Hepatocyte (in vitro differentiated cells): ENCODE results near the gene LAPTM5. TPM values are rescaled to one million over a fixed set of nuclear protein-coding genes. Genes with fewer than 3 reads are reported as not detected.

Experiments
- DNase-seq: peaks from one replicate; pipeline ENCODE4 v3.0.0-alpha.2; 2016; ENCODE audit warnings: low spot score
- H2AFZ ChIP-seq: fragments of 200-600 bp; sonication (generic); 2 replicates; pipeline ENCODE4 v1.6.0; 2016; ENCODE audit warnings: antibody characterized with exemption, mild to moderate bottlenecking
- H3K27ac ChIP-seq: fragments of 200-600 bp; sonication (generic); 2 replicates; pipeline ENCODE4 v1.5.1; 2016; ENCODE audit warnings: mild to moderate bottlenecking
- H3K27me3 ChIP-seq: fragments of 200-600 bp; sonication (generic); 2 replicates; pipeline ENCODE4 v1.6.1; 2016
- H3K36me3 ChIP-seq: fragments of 200-600 bp; sonication (generic); replicated peaks from 2 replicates; pipeline ENCODE4 v1.5.1; 2016; ENCODE audit warnings: low read depth; ENCODE audit not compliant: insufficient read depth
- H3K4me1 ChIP-seq: fragments of 200-600 bp; sonication (generic); 2 replicates; pipeline ENCODE4 v1.5.1; 2016; ENCODE audit warnings: mild to moderate bottlenecking, moderate library complexity; ENCODE audit not compliant: insufficient read depth
- H3K4me2 ChIP-seq: fragments of 200-600 bp; sonication (generic); 2 replicates; pipeline ENCODE4 v1.6.0; 2016
- H3K4me3 ChIP-seq: fragments of 200-600 bp; sonication (generic); 2 replicates; pipeline ENCODE4 v1.5.1; 2016; ENCODE audit warnings: mild to moderate bottlenecking
- H3K79me2 ChIP-seq: fragments of 200-600 bp; sonication (generic); 2 replicates; pipeline ENCODE4 v1.6.0; 2017; ENCODE audit warnings: mild to moderate bottlenecking
- H3K9me2 ChIP-seq: fragments of 200-600 bp; sonication (generic); replicated peaks from 2 replicates; pipeline ENCODE4 v1.6.0; 2017; ENCODE audit warnings: mild to moderate bottlenecking; ENCODE audit not compliant: insufficient read depth
- H3K9me3 ChIP-seq: fragments of 200-600 bp; sonication (generic); 2 replicates; pipeline ENCODE4 v1.5.1; 2016; ENCODE audit warnings: low read depth, mild to moderate bottlenecking
- H4K20me1 ChIP-seq: fragments of 200-600 bp; sonication (generic); 2 replicates; pipeline ENCODE4 v1.6.0; 2016; ENCODE audit warnings: mild to moderate bottlenecking; ENCODE audit not compliant: insufficient read depth, poor library complexity, severe bottlenecking
- EZH2 ChIP-seq: fragments of 200-600 bp; sonication (generic); IDR thresholded peaks from 2 replicates; pipeline ENCODE4 v1.6.1; 2016; ENCODE audit warnings: antibody characterized with exemption, mild to moderate bottlenecking, borderline replicate concordance
- EZH2phosphoT487 ChIP-seq: fragments of 200-600 bp; sonication (generic); IDR thresholded peaks from one replicate; pipeline ENCODE4 v1.6.1; 2018; ENCODE audit warnings: antibody characterized with exemption, mild to moderate bottlenecking, low read depth, moderate library complexity; ENCODE audit not compliant: unreplicated experiment, severe bottlenecking
- WGBS: methylation state at CpG from one replicate; pipeline ENCODE4 v1.1.6; 2016; ENCODE audit warnings: low lambda C conversion rate; ENCODE audit errors: missing lambda C conversion rate; 5-methylcytosine and 5-hydroxymethylcytosine counted together
- polyA plus RNA-seq: library from polyadenylated mRNA; unstranded; fragments of >200 nt; fragmentation: Nextera tagmentation; extraction: Ambion mirVana; gene quantifications from 2 replicates; pipeline ENCODE4 v1.2.1, GENCODE V29; 2016
- total RNA-seq: library from RNA; depleted of rRNA; stranded (reverse); fragments of >200 nt; gene quantifications from 2 replicates; pipeline ENCODE4 v1.2.3, GENCODE V29; 2014
- TF ChIP-seq, protein P1 (sequence below): fragments of 200-600 bp; sonication (generic); IDR thresholded peaks from 2 replicates; pipeline ENCODE4 v1.5.1; 2016; ENCODE audit warnings: antibody characterized with exemption, mild to moderate bottlenecking; ENCODE audit not compliant: poor library complexity

LAPTM5 gene
- total and polyA plus RNA-seq, 2 experiments from 2014 or later, result 2.6 to 3.2 TPM

DNA sequence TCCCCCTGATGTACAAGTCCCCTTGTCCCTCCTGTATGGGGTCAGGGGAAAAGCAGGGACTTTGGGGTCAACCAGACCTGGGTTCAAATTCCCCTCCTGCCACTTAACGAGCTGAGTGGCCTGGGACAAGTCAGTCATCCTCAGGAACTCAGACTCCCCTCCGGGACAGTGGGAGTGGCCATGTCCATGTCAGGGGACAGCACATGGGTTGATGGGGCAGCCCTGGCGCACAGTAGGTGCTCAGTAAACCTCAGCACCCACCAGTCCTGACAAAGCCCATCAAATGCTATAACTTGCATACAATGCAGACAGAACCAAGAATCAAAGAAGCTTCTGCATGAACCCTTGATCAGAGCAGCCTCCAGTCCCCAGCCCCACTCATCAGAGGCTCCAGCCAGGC, 64.2 kb downstream of the LAPTM5 start:
- Histone ChIP-seq H2AFZ (no peak overlapping the region), H4K20me1 (no peaks in the 10 kb centered on the region), H3K79me2 (no peaks in the 10 kb centered on the region), H3K4me3 (no peak overlapping the region), H3K27ac (no peak overlapping the region), H3K4me2 (no peak overlapping the region), H3K4me1 (peaks cover 4% of the 10 kb centered on the region), H3K27me3 (no peaks in the 10 kb centered on the region), H3K9me3 (no peaks in the 10 kb centered on the region), H3K36me3 (no peaks in the 10 kb centered on the region), H3K9me2 (no peaks in the 10 kb centered on the region)
- TF ChIP-seq, protein P1, sequence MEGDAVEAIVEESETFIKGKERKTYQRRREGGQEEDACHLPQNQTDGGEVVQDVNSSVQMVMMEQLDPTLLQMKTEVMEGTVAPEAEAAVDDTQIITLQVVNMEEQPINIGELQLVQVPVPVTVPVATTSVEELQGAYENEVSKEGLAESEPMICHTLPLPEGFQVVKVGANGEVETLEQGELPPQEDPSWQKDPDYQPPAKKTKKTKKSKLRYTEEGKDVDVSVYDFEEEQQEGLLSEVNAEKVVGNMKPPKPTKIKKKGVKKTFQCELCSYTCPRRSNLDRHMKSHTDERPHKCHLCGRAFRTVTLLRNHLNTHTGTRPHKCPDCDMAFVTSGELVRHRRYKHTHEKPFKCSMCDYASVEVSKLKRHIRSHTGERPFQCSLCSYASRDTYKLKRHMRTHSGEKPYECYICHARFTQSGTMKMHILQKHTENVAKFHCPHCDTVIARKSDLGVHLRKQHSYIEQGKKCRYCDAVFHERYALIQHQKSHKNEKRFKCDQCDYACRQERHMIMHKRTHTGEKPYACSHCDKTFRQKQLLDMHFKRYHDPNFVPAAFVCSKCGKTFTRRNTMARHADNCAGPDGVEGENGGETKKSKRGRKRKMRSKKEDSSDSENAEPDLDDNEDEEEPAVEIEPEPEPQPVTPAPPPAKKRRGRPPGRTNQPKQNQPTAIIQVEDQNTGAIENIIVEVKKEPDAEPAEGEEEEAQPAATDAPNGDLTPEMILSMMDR, result no peak
- TF ChIP-seq EZH2 (no peak), EZH2phosphoT487 (no peak)
- 81% methylated on average over 3 of the region's 3 CpGs for WGBS
- no peak for DNase-seq

- Histone ChIP-seq H2AFZ (no peak overlapping the region), H3K27ac (no peak overlapping the region), H3K9me3 (no peaks in the 10 kb centered on the region), H3K36me3 (no peaks in the 10 kb centered on the region), H3K4me3 (no peak overlapping the region), H4K20me1 (no peaks in the 10 kb centered on the region), H3K27me3 (no peaks in the 10 kb centered on the region), H3K9me2 (no peaks in the 10 kb centered on the region), H3K4me2 (no peak overlapping the region), H3K79me2 (no peaks in the 10 kb centered on the region), H3K4me1 (peaks cover 4% of the 10 kb centered on the region)
- TF ChIP-seq EZH2 (no peak), EZH2phosphoT487 (no peak)
- TF ChIP-seq, protein P1, result no peak
- DNase-seq, result no peak
- WGBS, result 86% methylated on average over 5 of the region's 7 CpGs
Measured at GRCh38 chr1:30692948-30693301, 64.6 kb downstream of the LAPTM5 start.

DNA sequence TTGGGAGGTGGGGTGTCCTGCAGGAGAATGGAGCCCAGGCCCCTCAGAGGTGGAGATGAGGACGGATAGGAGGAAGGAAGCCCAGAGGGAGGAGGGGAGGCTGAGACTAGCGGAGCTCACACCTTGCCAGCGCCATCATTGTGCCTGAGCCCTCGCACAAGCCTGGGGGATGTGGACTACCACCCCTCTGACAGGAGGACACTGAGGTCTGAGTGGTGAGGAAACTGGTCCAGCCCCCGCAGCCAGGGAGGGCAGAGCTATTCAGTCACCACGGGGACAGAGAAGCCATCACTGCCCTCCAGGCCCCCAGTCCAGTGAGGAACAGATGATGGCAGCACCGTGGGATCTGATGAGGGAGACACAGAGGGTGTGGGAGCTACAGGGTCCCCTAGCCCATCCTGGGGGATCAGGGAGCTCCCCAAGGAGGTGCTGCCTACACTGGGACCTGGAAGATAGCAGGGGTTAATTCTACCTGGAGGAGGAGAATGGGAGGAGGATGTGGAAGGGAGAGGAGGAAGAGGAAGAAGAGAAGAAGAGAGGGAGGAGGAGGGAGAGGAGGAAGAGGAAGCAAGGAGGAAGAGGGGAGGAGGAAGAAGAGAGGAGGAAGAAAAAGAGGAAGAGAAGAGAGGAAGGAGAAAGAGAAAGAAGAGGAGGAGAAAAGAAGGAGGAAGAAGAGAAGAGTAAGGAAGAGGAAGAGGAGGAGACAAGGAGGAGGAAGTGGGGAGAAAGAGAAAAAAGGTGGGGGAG, 65.2 kb downstream of the LAPTM5 start:
- Histone ChIP-seq H3K36me3 (no peaks in the 10 kb centered on the region), H2AFZ (no peak overlapping the region), H3K27ac (no peak overlapping the region), H4K20me1 (no peaks in the 10 kb centered on the region), H3K4me1 (peaks cover 4% of the 10 kb centered on the region), H3K79me2 (no peaks in the 10 kb centered on the region), H3K4me3 (no peak overlapping the region), H3K27me3 (no peaks in the 10 kb centered on the region), H3K9me3 (no peaks in the 10 kb centered on the region), H3K9me2 (no peaks in the 10 kb centered on the region), H3K4me2 (no peak overlapping the region)
- DNase-seq, result no peak
- WGBS, result 81% methylated on average over 7 of the region's 7 CpGs
- TF ChIP-seq EZH2phosphoT487, result no peak
- TF ChIP-seq, protein P1, result no peak
- no peak for TF ChIP-seq EZH2
